BLaER1 treated with 17β-estradiol and CSF1 and Interleukin-3, amounts not matched to agents 10 nM and 100 nM (cell line): Measurements from ENCODE around the gene VRK2.

Experiments used
- H3K27ac ChIP-seq, 11 experiments: shearing (Covaris generic); formaldehyde crosslinking; 2 replicates each; pipeline ENCODE4 v1.8.1; 2022
- H3K27me3 ChIP-seq, 11 experiments: shearing (Covaris generic); formaldehyde crosslinking; 2 replicates each; pipeline ENCODE4 v1.8.1; 2022
- H3K36me3 ChIP-seq, 11 experiments: shearing (Covaris generic); formaldehyde crosslinking; 2 replicates each; pipeline ENCODE4 v1.8.1; 2022
- H3K4me1 ChIP-seq, 10 experiments: shearing (Covaris generic); formaldehyde crosslinking; 2 replicates each; pipeline ENCODE4 v1.8.1; 2022
- H3K4me2 ChIP-seq, 11 experiments: shearing (Covaris generic); formaldehyde crosslinking; 2 replicates each; pipeline ENCODE4 v1.8.1; 2022
- H3K4me3 ChIP-seq, 10 experiments: shearing (Covaris generic); formaldehyde crosslinking; 2 replicates each; pipeline ENCODE4 v1.8.1; 2022
- H3K9ac ChIP-seq, 11 experiments: shearing (Covaris generic); formaldehyde crosslinking; 2 replicates each; pipeline ENCODE4 v1.8.1; 2022
- H3K9me3 ChIP-seq, 11 experiments: shearing (Covaris generic); formaldehyde crosslinking; replicated peaks in 1 of 11; 2 replicates each; pipeline ENCODE4 v1.8.1; 2022
- H4K20me1 ChIP-seq, 11 experiments: shearing (Covaris generic); formaldehyde crosslinking; 2 replicates each; pipeline ENCODE4 v1.8.1; 2022
- Cebpa-rat ChIP-seq, 11 experiments: shearing (Covaris generic); IDR thresholded peaks; 2 replicates each; pipeline ENCODE4 v1.8.1; 2022

The VRK2 gene

GRCh38 chr2:58032016-58032763 lies 14.4 kb upstream of the VRK2 start:
- no peak for TF ChIP-seq Cebpa-rat (IDR thresholded peaks at IDR 0.05)
- H3K36me3 ChIP-seq, result no peaks in the 10 kb centered on the region
- H3K9me3 ChIP-seq, result no peaks in the 10 kb centered on the region
- H3K4me2 ChIP-seq, result peak overlapping the region in 3 of 11 experiments; percentile 2 to 23 (median 13); a peak in 3 of 22 replicates
- no peaks in the 10 kb centered on the region for H4K20me1 ChIP-seq
- H3K4me1 ChIP-seq, result peaks cover 0 to 11% (median 2%) of the 10 kb centered on the region in 10 experiments; a peak in 5 of 20 replicates
- no peak overlapping the region for H3K4me3 ChIP-seq
- no peaks in the 10 kb centered on the region for H3K27me3 ChIP-seq
- H3K9ac ChIP-seq, result no peak overlapping the region
- H3K27ac ChIP-seq, result no peak overlapping the region

GRCh38 chr2:58032764-58033080 lies 13.9 kb upstream of the VRK2 start:
- peaks cover 0 to 11% (median 2%) of the 10 kb centered on the region in 10 experiments; a peak in 5 of 20 replicates for H3K4me1 ChIP-seq
- H3K4me2 ChIP-seq, result peak overlapping the region in 2 of 11 experiments; percentile 2 to 23; a peak in 2 of 22 replicates
- H4K20me1 ChIP-seq, result no peaks in the 10 kb centered on the region
- no peak for TF ChIP-seq Cebpa-rat (IDR thresholded peaks at IDR 0.05)
- H3K27ac ChIP-seq, result no peak overlapping the region
- no peak overlapping the region for H3K9ac ChIP-seq
- H3K27me3 ChIP-seq, result no peaks in the 10 kb centered on the region
- H3K9me3 ChIP-seq, result no peaks in the 10 kb centered on the region
- no peak overlapping the region for H3K4me3 ChIP-seq
- H3K36me3 ChIP-seq, result no peaks in the 10 kb centered on the region

- H3K4me1 ChIP-seq, result peaks cover 0 to 11% (median 3%) of the 10 kb centered on the region in 10 experiments; a peak in 6 of 20 replicates
- H4K20me1 ChIP-seq, result no peaks in the 10 kb centered on the region
- H3K4me3 ChIP-seq, result no peak overlapping the region
- no peak overlapping the region for H3K4me2 ChIP-seq
- no peak overlapping the region for H3K27ac ChIP-seq
- H3K27me3 ChIP-seq, result no peaks in the 10 kb centered on the region
- no peak for TF ChIP-seq Cebpa-rat (IDR thresholded peaks at IDR 0.05)
- no peaks in the 10 kb centered on the region for H3K36me3 ChIP-seq
- no peak overlapping the region for H3K9ac ChIP-seq
- H3K9me3 ChIP-seq, result 0 out of 22 replicates have a peak, but pooled peaks cover 0 to 5% (median 0%) of the 10 kb centered on the region in 11 experiments
Measured at GRCh38 chr2:58033530-58033929, 13.1 kb upstream of the VRK2 start.

GRCh38 chr2:58035352-58035751 lies 11.3 kb upstream of the VRK2 start:
- Histone ChIP-seq H3K27ac (no peak overlapping the region), H3K4me2 (no peak overlapping the region), H3K4me3 (no peak overlapping the region), H3K9me3 (0 out of 22 replicates have a peak, but pooled peaks cover 0 to 5% (median 0%) of the 10 kb centered on the region in 11 experiments), H3K36me3 (no peaks in the 10 kb centered on the region), H3K4me1 (peaks cover 3 to 23% (median 9%) of the 10 kb centered on the region in 10 experiments; a peak in 14 of 20 replicates), H3K27me3 (no peaks in the 10 kb centered on the region), H3K9ac (no peak overlapping the region), H4K20me1 (no peaks in the 10 kb centered on the region)
- TF ChIP-seq Cebpa-rat (IDR thresholded peaks at IDR 0.05), result no peak

GRCh38 chr2:58039170-58039611 lies 7.4 kb upstream of the VRK2 start:
- Histone ChIP-seq H3K4me1 (peaks cover 0 to 15% (median 9%) of the 10 kb centered on the region in 10 experiments; a peak in 13 of 20 replicates), H3K4me2 (peak overlapping the region; percentile 14 to 68 (median 32); a peak in 18 of 22 replicates), H3K9ac (peak overlapping the region in 1 of 11 experiments; percentile 14; a peak in 1 of 22 replicates), H3K27me3 (no peaks in the 10 kb centered on the region), H3K36me3 (no peaks in the 10 kb centered on the region), H3K4me3 (no peak overlapping the region), H4K20me1 (no peaks in the 10 kb centered on the region), H3K27ac (peak overlapping the region in 6 of 11 experiments; percentile 20 to 70 (median 41); a peak in 11 of 22 replicates), H3K9me3 (0 out of 22 replicates have a peak, but pooled peaks cover 0 to 5% (median 0%) of the 10 kb centered on the region in 11 experiments)
- no peak for TF ChIP-seq Cebpa-rat (IDR thresholded peaks at IDR 0.05)

- H3K4me1 ChIP-seq, result peaks cover 17 to 33% (median 26%) of the 10 kb centered on the region in 10 experiments
- no peak overlapping the region for H3K4me3 ChIP-seq
- H3K9me3 ChIP-seq, result 0 out of 22 replicates have a peak, but pooled peaks cover 0 to 5% (median 0%) of the 10 kb centered on the region in 11 experiments
- H3K27me3 ChIP-seq, result no peaks in the 10 kb centered on the region
- H3K4me2 ChIP-seq, result no peak overlapping the region
- no peak overlapping the region for H3K9ac ChIP-seq
- no peaks in the 10 kb centered on the region for H4K20me1 ChIP-seq
- H3K36me3 ChIP-seq, result no peaks in the 10 kb centered on the region
- H3K27ac ChIP-seq, result no peak overlapping the region
- no peak for TF ChIP-seq Cebpa-rat (IDR thresholded peaks at IDR 0.05)
Measured at GRCh38 chr2:58042486-58042970, 4.1 kb upstream of the VRK2 start.

GRCh38 chr2:58044145-58044544 lies 2.5 kb upstream of the VRK2 start:
- Histone ChIP-seq H3K9me3 (no peaks in the 10 kb centered on the region), H3K27ac (no peak overlapping the region), H3K9ac (no peak overlapping the region), H3K4me1 (peaks cover 21 to 41% (median 31%) of the 10 kb centered on the region in 10 experiments), H3K27me3 (no peaks in the 10 kb centered on the region), H3K4me2 (no peak overlapping the region), H4K20me1 (no peaks in the 10 kb centered on the region), H3K4me3 (no peak overlapping the region), H3K36me3 (peaks cover under 1 to 7% (median 4%) of the 10 kb centered on the region in 11 experiments; a peak in 18 of 22 replicates)
- no peak for TF ChIP-seq Cebpa-rat (IDR thresholded peaks at IDR 0.05)

- Histone ChIP-seq H3K4me1 (peaks cover 18 to 33% (median 27%) of the 10 kb centered on the region in 10 experiments), H3K9ac (peak overlapping the region; percentile 89 to 98 (median 94)), H3K27ac (peak overlapping the region; percentile 89 to 99 (median 95); a peak in 21 of 22 replicates), H3K4me2 (peak overlapping the region; percentile 71 to 92 (median 86)), H3K27me3 (no peaks in the 10 kb centered on the region), H4K20me1 (peaks cover 0 to 3% (median 0%) of the 10 kb centered on the region in 11 experiments; a peak in 1 of 22 replicates), H3K9me3 (no peaks in the 10 kb centered on the region), H3K4me3 (peak overlapping the region; percentile 64 to 86 (median 76)), H3K36me3 (peaks cover 5 to 23% (median 13%) of the 10 kb centered on the region in 11 experiments; a peak in 19 of 22 replicates)
- TF ChIP-seq Cebpa-rat (IDR thresholded peaks at IDR 0.05), result no peak
Measured at GRCh38 chr2:58045580-58046334, 849 bp upstream of the VRK2 start.

GRCh38 chr2:58046335-58046584 lies 346 bp upstream of the VRK2 start:
- Histone ChIP-seq H3K9me3 (no peaks in the 10 kb centered on the region), H3K4me3 (peak overlapping the region; percentile 64 to 86 (median 76)), H3K4me1 (peaks cover 18 to 33% (median 27%) of the 10 kb centered on the region in 10 experiments), H3K27me3 (no peaks in the 10 kb centered on the region), H3K9ac (peak overlapping the region; percentile 89 to 98 (median 94)), H4K20me1 (peaks cover 0 to 6% (median 0%) of the 10 kb centered on the region in 11 experiments; a peak in 1 of 22 replicates), H3K36me3 (peaks cover 5 to 28% (median 17%) of the 10 kb centered on the region in 11 experiments; a peak in 19 of 22 replicates), H3K4me2 (peak overlapping the region; percentile 71 to 92 (median 86)), H3K27ac (peak overlapping the region; percentile 89 to 99 (median 95); a peak in 21 of 22 replicates)
- TF ChIP-seq Cebpa-rat (IDR thresholded peaks at IDR 0.05), result no peak
